ENCODE data around the gene ATP1A1.
A peak's percentile ranks its signal among the peaks of the same experiment; 100 is the strongest.

ATP1A1 gene

DNA sequence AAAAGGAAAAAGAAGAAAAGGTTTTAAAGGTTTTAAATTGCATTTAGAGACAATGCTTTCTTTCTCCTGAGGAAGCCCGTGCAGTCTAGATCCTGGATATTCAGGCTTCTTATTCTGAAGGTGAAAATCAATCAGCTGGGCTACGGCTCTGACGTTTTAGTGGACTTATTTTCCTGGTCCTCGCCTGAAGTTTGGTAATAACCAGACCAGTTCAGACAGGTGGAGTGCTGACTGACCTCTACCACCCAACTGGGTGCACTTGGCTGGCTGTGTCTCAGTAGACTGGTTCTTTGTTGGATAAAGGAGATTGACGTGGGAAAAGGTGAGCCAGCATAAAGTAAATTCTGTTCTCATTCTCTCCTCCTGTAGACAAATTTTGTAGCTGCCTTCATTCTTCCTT lies 7.2 kb upstream of the ATP1A1 start:
- DNase-seq (ENCODE audit: extremely low read depth, low read depth): no peak
- TF ChIP-seq, protein P1, sequence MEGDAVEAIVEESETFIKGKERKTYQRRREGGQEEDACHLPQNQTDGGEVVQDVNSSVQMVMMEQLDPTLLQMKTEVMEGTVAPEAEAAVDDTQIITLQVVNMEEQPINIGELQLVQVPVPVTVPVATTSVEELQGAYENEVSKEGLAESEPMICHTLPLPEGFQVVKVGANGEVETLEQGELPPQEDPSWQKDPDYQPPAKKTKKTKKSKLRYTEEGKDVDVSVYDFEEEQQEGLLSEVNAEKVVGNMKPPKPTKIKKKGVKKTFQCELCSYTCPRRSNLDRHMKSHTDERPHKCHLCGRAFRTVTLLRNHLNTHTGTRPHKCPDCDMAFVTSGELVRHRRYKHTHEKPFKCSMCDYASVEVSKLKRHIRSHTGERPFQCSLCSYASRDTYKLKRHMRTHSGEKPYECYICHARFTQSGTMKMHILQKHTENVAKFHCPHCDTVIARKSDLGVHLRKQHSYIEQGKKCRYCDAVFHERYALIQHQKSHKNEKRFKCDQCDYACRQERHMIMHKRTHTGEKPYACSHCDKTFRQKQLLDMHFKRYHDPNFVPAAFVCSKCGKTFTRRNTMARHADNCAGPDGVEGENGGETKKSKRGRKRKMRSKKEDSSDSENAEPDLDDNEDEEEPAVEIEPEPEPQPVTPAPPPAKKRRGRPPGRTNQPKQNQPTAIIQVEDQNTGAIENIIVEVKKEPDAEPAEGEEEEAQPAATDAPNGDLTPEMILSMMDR (IDR thresholded peaks at IDR 0.05; ENCODE audit: low read depth, low read length, missing control alignments): no peak
- no peak overlapping the region for H3K4me3 ChIP-seq (replicated peaks; ENCODE audit: low read depth, low read length)

DNA sequence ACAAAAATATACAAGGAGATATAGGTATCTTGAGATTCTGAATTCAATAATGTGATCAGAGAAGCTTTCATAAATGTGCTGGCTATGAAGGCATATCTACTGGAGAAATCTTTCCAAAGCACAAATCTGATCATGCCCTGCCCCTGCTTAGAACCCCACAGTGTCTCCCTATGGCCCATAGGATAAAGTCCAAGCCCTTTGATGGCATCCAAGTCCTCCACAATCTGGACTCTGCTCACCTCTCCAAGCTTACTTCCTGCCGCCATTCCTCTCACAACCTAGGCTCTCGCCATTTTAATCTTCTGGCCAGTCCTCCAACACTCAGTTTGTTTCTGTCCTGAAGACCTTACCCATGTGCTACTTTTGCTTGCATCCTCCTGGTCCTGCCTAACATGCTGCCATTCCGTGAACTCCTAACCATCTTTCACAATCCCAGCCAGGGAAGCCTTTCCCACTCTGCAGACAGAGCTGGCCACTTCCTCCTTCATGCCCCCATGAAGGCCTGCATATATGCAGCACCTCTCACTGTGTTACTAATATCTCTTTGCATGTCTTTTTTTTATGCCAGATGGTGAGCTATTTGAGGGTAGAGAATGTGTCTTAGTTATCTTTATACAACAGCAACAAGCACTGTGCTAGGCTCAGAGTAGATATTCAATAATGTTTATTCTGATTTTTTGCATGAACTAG lies 5.6 kb upstream of the ATP1A1 start:
- no peak for DNase-seq (ENCODE audit: extremely low read depth, low read depth)
- TF ChIP-seq, protein P1 (IDR thresholded peaks at IDR 0.05; ENCODE audit: low read depth, low read length, missing control alignments): no peak
- no peak overlapping the region for H3K4me3 ChIP-seq (replicated peaks; ENCODE audit: low read depth, low read length)

DNA sequence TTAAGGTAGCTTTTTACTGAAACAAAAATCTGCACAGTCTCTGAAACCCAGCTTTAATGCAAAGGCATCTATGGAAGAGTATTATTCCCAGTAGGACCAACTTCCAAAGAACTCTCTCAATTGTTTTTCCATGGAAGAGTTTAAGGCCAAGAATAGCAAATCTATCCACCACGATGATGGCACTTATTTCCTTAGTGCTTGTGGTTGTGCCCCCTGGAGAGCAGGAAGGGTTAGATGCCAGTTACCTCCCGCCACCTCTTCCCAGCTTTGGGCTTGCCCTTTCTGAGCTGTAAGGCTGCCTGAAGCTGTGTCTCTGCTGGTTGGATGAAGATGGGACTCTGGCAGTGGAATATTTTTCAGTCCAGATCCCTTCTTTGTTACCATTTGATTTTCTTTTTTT lies 4.8 kb upstream of the ATP1A1 start:
- no peak for DNase-seq (ENCODE audit: extremely low read depth, low read depth)
- TF ChIP-seq, protein P1 (IDR thresholded peaks at IDR 0.05; ENCODE audit: low read depth, low read length, missing control alignments): no peak
- no peak overlapping the region for H3K4me3 ChIP-seq (replicated peaks; ENCODE audit: low read depth, low read length)

DNA sequence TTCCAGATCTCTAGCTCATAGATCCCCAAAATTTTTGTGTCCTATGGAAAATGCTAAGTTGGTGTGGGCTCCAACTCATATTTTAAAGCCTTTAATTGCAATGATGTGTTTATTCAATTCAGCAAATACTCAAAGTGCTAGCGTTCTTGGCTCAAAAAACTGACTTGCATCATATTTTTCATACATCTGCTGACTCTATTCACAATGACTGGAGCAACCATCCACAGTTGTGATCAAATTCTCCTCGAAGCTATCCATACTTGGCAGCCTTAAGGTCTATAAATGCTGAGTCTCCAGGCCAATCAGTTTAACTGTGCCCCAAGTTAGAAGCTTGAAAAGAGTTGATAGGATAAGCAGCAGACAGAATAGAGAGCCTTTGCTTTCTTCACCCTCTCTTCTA lies 2.9 kb upstream of the ATP1A1 start:
- no peak overlapping the region for H3K4me3 ChIP-seq (replicated peaks; ENCODE audit: low read depth, low read length)
- DNase-seq (ENCODE audit: extremely low read depth, low read depth): no peak
- TF ChIP-seq, protein P1 (IDR thresholded peaks at IDR 0.05; ENCODE audit: low read depth, low read length, missing control alignments): no peak

DNA sequence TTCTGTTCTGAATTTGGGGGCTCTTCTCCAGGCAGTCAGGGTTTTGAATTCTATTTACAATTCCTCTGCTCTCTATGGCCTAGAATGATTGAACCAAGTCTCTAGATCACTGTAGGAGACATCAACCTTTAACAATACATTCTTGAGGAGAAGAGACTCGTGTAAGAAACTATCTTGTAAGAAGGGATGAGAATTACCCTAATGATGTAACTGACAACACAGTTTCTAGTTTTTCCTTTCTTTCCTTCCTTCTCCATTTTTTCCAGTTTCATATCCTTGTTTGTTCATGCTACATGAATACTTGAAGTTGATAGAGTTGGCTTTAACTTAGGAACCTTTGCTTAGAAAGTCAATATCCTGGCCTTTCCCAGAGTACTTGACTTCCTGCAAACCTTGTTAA lies 1.3 kb upstream of the ATP1A1 start:
- no peak for DNase-seq (ENCODE audit: extremely low read depth, low read depth)
- no peak overlapping the region for H3K4me3 ChIP-seq (replicated peaks; ENCODE audit: low read depth, low read length)
- TF ChIP-seq, protein P1 (IDR thresholded peaks at IDR 0.05; ENCODE audit: low read depth, low read length, missing control alignments): no peak

DNA sequence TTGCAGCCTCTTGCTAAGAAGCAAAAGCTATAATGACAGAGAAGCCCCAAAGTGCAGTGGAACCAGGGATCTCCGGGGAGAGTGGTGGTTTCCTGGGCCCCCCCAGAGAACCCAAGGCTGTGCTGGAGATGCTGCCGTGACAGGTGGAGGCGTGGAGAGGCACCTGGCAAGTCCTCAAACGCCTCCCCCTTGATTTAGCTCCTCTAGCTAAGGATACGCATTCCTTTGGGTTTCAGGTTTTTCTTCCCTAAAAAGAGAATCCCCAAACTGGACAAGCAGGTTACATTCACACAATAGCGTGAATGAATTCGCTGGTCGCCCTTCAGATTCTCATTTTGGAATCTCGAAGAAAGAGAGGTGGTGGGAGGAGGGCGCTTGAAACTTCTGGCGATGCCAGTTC lies 853 bp upstream of the ATP1A1 start:
- DNase-seq (ENCODE audit: extremely low read depth, low read depth): no peak
- TF ChIP-seq, protein P1 (IDR thresholded peaks at IDR 0.05; ENCODE audit: low read depth, low read length, missing control alignments): no peak
- peak overlapping the region; percentile 77 for H3K4me3 ChIP-seq (replicated peaks; ENCODE audit: low read depth, low read length)

All from HFF-Myc (cell line).